VCaP (cell line): Measurements from ENCODE around the gene TMEM208.
A peak's percentile ranks its signal among the peaks of the same experiment; 100 is the strongest.

Experiments
- H3K27ac ChIP-seq: fragments of 450-650 bp; 2 replicates; pipeline ENCODE4 v1.5.1; 2017
- TF ChIP-seq, protein P1 (sequence below): fragments of 450-650 bp; conservative IDR thresholded peaks from 2 replicates; pipeline ENCODE4 v1.5.1; 2017; ENCODE audit warnings: mild to moderate bottlenecking, moderate library complexity

TMEM208 gene

DNA sequence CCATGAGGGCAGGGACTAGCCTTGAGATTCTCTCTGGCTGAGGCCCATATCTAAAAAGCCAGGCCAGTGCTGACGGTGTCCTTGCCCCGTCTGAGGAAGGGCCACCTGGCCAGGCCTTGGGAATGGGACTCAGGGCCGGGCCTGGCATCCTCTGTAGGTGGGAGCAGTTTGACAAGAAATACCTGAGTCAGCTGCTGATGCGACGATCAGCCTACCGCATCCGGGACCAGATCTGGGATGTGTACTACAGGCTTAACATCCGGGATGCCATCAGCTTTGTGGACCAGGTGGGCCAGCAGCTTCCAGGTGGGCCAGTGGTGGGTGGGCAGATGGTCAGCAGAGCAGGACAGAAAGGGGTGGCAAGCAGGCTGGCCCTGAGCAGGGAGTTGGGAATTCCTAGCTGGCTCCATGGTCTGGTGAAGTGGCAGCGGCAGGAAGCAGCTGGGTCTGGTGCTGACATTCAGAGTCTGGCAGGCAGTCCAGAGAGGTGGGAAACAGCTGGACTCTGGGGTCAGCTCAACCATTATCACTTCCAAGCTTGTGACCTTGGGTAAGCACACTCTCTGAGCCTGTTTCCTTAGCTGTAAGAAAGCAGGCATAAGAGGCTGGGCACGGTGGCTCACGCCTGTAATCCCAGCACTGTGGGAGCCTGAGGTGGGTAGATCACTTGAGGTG, 31.4 kb downstream of the TMEM208 start:
- TF ChIP-seq, protein P1, sequence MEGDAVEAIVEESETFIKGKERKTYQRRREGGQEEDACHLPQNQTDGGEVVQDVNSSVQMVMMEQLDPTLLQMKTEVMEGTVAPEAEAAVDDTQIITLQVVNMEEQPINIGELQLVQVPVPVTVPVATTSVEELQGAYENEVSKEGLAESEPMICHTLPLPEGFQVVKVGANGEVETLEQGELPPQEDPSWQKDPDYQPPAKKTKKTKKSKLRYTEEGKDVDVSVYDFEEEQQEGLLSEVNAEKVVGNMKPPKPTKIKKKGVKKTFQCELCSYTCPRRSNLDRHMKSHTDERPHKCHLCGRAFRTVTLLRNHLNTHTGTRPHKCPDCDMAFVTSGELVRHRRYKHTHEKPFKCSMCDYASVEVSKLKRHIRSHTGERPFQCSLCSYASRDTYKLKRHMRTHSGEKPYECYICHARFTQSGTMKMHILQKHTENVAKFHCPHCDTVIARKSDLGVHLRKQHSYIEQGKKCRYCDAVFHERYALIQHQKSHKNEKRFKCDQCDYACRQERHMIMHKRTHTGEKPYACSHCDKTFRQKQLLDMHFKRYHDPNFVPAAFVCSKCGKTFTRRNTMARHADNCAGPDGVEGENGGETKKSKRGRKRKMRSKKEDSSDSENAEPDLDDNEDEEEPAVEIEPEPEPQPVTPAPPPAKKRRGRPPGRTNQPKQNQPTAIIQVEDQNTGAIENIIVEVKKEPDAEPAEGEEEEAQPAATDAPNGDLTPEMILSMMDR: no peak
- no peak overlapping the region for H3K27ac ChIP-seq

DNA sequence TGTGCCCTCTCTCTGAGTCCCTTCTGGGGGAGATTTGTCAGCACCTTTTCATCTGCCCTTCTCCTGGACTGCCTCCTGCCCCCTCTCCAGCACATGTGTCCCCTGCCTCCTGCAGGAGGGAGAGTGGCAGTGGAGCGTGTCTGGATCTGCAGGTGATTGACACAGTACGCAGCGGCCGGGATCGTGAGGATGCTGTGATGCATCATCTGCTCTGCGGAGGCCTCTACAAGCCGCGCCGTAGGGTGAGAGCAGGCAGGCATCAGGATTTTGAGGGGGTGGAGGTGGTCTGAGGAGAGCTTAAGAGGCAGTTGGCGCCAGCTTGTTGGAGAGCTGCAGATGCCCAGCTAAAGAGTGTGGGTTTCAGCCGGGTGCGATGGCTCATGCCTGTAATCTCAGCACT, 32.8 kb downstream of the TMEM208 start:
- TF ChIP-seq, protein P1: no peak
- no peak overlapping the region for H3K27ac ChIP-seq

DNA sequence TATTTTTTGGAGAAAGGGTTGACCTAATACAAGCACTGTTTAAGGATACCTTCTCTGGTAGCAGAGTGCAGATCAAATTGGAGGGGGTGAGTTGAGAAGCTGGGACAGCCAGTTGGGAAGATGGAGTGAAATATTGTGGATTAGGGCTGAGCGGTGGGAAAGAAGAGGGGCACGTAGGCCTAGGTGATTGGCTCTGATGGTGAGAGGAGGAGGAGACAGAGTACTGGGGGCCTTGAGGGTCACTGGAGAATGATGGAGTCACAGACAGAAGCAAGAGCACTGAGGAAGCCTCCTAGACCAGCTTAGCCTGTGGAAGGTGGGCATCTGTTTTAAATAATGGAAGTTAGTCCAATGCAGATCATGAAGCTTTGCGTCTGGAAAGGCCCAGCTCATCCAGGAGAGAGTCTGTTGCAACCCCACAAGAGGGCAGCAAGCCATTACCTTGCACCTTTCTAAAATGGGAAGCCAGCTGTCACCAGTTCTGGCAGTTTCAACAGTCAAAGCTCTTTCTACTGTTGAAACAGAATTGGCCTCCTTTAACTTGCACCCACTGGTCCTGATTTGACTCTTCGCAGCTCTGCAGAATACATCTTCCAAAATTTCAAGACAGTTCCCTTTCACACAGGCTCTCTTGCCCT, 33.6 kb downstream of the TMEM208 start:
- TF ChIP-seq, protein P1: peak; percentile 79
- H3K27ac ChIP-seq: no peak overlapping the region

DNA sequence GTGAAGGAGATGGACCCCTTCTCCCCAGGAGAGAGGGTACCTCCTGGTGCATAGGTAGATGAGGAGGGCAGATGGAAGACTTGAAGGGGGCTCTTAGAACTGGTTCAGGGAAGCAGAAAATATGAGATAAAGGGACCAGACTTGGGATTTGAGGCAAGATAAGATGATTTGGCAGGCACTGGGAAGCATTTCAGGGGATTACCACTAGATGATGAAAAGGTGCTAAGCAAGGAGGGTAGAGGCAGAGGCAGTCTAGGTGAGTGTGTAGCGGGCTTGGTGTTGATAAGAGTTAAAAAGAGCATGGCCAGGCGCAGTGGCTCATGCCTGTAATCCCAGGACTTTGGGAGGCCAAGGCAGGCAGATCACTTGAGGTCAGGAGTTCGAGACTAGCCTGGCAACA, 36.3 kb downstream of the TMEM208 start:
- H3K27ac ChIP-seq: no peak overlapping the region
- TF ChIP-seq, protein P1: no peak

GRCh38 chr16:67264277-67264676, 37.3 kb downstream of the TMEM208 start:
- H3K27ac ChIP-seq: no peak overlapping the region
- TF ChIP-seq, protein P1: no peak

DNA sequence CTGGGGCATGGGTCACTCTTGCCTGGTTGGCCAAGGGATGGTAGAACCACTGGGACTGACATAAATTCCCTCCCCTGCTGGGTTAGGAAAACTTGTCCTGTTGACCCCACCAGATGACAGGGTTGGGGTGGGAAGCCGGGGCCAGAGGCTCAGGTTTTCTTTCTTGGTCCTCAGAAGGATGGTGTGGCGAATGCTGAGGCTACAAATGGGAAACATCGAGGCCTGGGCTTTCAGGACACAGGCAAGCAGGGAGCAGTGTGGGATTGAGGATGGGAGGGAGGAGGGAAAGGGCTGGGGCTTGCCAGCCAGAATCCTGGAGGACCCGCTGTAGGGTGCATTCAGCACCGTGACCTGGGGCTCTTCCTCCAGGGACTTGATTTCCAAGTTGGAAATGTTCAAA, 37.9 kb downstream of the TMEM208 start:
- TF ChIP-seq, protein P1: no peak
- no peak overlapping the region for H3K27ac ChIP-seq

DNA sequence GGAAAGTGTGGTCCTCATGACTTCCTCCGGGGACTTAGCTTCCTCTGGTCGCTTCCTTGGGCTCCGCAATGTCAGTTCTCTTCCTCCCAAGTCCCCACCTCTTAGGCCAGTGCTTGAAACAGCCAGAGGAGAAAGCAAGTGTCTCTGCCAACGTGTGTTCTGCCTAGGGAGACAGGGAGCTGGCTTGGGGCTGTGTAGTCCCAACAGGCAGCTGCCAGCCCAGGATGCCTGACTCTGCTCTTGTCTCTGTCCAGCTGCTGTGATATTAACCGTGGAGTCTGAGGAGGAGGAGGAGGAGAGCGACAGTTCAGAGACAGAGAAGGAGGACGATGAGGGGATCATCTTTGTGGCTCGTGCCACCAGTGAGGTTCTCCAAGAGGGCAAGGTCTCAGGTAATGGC, 38.9 kb downstream of the TMEM208 start:
- no peak overlapping the region for H3K27ac ChIP-seq
- TF ChIP-seq, protein P1: no peak
